Osteoblast (primary cell): Measurements from ENCODE around the gene PRKACA. TPM values are rescaled to one million over a fixed set of nuclear protein-coding genes. Genes with fewer than 3 reads are reported as not detected.

Source experiments
- DNase-seq: peaks from one replicate; pipeline ENCODE4 v3.0.0; 2011; ENCODE audit warnings: low spot score, mixed read lengths; ENCODE audit not compliant: insufficient read length; ENCODE audit errors: missing footprints
- H2AFZ ChIP-seq: 2 replicates; pipeline ENCODE4 v1.6.0; 2011; ENCODE audit warnings: mild to moderate bottlenecking, low read length
- H3K27ac ChIP-seq: 2 replicates; pipeline ENCODE4 v1.5.1; 2011; ENCODE audit warnings: mild to moderate bottlenecking, low read depth, low read length, moderate library complexity
- H3K27me3 ChIP-seq: 2 replicates; pipeline ENCODE4 v1.6.0; 2012; ENCODE audit warnings: mild to moderate bottlenecking, control low read depth, inconsistent platforms, low read length, moderate library complexity; ENCODE audit not compliant: insufficient read depth
- H3K36me3 ChIP-seq: 2 replicates; pipeline ENCODE4 v1.5.1; 2011; ENCODE audit warnings: mild to moderate bottlenecking, low read length, control low read depth, moderate library complexity; ENCODE audit not compliant: insufficient read depth
- H3K4me1 ChIP-seq: 2 replicates; pipeline ENCODE4 v1.5.1; 2011; ENCODE audit warnings: mild to moderate bottlenecking, low read length, control low read depth, moderate library complexity; ENCODE audit not compliant: insufficient read depth
- H3K4me2 ChIP-seq: 2 replicates; pipeline ENCODE4 v1.6.0; 2011; ENCODE audit warnings: mild to moderate bottlenecking, low read length; ENCODE audit not compliant: insufficient read depth
- H3K4me3 ChIP-seq: fragments of 200-600 bp; sonication (generic); 3 replicates; pipeline ENCODE4 v1.5.1; 2012; ENCODE audit warnings: mild to moderate bottlenecking, low read length, inconsistent platforms; ENCODE audit not compliant: insufficient read depth
- H3K79me2 ChIP-seq: 2 replicates; pipeline ENCODE4 v1.6.0; 2012; ENCODE audit warnings: mild to moderate bottlenecking, low read length, control low read depth, inconsistent platforms; ENCODE audit not compliant: insufficient read depth
- H3K9me3 ChIP-seq: 2 replicates; pipeline ENCODE4 v1.5.1; 2011; ENCODE audit warnings: low read depth, low read length, control low read depth
- H4K20me1 ChIP-seq: 2 replicates; pipeline ENCODE4 v1.6.0; 2012; ENCODE audit warnings: mild to moderate bottlenecking, low read length, control low read depth; ENCODE audit not compliant: insufficient read depth
- total RNA-seq: library from RNA; depleted of rRNA; stranded (reverse); fragments of >200 nt; gene quantifications from 2 replicates; pipeline ENCODE4 v1.2.3, GENCODE V29; 2012
- TF ChIP-seq, protein P1 (sequence below): IDR thresholded peaks from 2 replicates; pipeline ENCODE4 v1.5.1; 2011; ENCODE audit warnings: mild to moderate bottlenecking, low read depth, low read length, moderate library complexity; ENCODE audit errors: extremely low read depth

PRKACA gene
- total RNA-seq, 1 donor, result 45.6 TPM

DNA sequence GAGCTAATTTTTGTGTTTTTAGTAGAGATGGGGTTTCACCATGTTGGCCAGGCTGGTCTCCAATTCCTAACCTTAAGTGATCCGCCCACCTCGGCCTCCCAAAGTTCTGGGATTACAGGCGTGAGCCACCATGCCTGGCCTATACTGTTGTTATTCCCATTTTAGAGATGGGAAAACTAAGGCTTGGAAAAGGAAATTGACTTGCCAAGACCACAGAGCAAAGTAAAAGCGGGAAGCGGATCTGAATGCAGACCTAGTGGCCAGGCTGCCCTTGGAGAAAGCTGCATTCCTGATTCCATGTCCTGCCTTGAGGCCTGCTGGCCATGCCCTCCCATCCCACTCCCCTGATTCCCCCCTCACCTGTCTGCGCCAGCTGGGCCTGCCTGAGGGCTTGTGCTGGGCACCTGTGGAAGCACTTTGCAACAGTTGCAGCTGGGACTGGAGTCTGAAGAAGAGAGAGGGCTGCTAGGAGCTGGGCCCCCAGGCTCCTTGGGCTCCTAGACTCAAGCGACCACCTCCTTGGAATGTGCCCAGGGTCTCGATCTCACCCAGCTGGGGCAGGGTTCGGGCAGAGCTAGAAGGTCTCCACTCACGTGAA is 61.4 kb downstream of the PRKACA start:
- H2AFZ ChIP-seq, result no peak overlapping the region
- peaks cover 18% of the 10 kb centered on the region for H3K27me3 ChIP-seq
- no peaks in the 10 kb centered on the region for H3K79me2 ChIP-seq
- H3K4me1 ChIP-seq, result no peaks in the 10 kb centered on the region
- TF ChIP-seq, protein P1, sequence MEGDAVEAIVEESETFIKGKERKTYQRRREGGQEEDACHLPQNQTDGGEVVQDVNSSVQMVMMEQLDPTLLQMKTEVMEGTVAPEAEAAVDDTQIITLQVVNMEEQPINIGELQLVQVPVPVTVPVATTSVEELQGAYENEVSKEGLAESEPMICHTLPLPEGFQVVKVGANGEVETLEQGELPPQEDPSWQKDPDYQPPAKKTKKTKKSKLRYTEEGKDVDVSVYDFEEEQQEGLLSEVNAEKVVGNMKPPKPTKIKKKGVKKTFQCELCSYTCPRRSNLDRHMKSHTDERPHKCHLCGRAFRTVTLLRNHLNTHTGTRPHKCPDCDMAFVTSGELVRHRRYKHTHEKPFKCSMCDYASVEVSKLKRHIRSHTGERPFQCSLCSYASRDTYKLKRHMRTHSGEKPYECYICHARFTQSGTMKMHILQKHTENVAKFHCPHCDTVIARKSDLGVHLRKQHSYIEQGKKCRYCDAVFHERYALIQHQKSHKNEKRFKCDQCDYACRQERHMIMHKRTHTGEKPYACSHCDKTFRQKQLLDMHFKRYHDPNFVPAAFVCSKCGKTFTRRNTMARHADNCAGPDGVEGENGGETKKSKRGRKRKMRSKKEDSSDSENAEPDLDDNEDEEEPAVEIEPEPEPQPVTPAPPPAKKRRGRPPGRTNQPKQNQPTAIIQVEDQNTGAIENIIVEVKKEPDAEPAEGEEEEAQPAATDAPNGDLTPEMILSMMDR, result no peak
- DNase-seq, result peak; percentile 52
- H3K4me2 ChIP-seq, result no peak overlapping the region
- no peaks in the 10 kb centered on the region for H3K9me3 ChIP-seq
- H3K27ac ChIP-seq, result no peak overlapping the region
- H3K36me3 ChIP-seq, result no peaks in the 10 kb centered on the region
- no peaks in the 10 kb centered on the region for H4K20me1 ChIP-seq
- no peak overlapping the region for H3K4me3 ChIP-seq

DNA sequence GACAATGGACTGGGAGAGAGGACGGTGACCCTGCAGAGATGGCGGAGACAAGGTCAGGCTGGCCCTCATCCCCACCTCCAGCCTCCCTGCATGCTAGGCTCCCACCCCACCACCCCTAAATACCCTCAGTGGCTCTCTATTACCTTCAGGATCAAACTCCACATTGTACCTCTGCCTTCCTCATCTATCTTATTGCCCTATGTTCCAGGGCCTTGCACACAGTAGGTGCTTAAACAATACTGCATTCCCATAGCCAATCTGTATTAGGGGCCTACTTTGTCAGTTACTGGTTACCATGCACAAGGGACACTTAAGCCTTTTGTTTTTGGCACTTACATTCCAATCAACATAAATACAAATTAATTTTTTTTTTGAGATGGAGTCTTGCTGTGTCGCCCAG is 62.2 kb downstream of the PRKACA start:
- H3K4me3 ChIP-seq, result no peak overlapping the region
- no peaks in the 10 kb centered on the region for H4K20me1 ChIP-seq
- no peaks in the 10 kb centered on the region for H3K9me3 ChIP-seq
- no peak overlapping the region for H3K4me2 ChIP-seq
- no peaks in the 10 kb centered on the region for H3K4me1 ChIP-seq
- H3K27ac ChIP-seq, result no peak overlapping the region
- H3K27me3 ChIP-seq, result peaks cover 18% of the 10 kb centered on the region
- no peaks in the 10 kb centered on the region for H3K36me3 ChIP-seq
- DNase-seq, result peak; percentile 52
- TF ChIP-seq, protein P1, result no peak
- no peaks in the 10 kb centered on the region for H3K79me2 ChIP-seq
- no peak overlapping the region for H2AFZ ChIP-seq

DNA sequence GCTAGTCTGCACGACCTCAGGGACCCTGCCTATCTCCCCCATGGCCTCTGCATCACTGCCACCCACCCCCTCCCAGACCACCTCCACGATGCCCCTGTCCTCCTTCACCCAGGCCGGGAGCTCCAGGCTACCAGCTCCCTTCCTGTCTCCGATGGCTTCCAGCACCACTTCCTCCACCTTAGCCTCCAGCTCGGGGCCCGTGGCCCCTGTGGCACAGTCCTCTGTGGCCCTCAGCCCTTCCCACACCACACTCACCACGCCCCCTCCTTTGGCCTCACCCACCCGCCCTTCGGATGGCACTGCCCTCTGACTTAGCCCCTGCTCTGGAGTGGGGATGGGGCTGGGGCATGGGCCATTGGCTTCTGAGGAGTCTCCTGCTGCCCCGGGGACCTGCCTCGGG is 62.8 kb downstream of the PRKACA start:
- Histone ChIP-seq H3K4me3 (no peak overlapping the region), H3K4me1 (no peaks in the 10 kb centered on the region), H3K9me3 (no peaks in the 10 kb centered on the region), H3K27me3 (peaks cover 15% of the 10 kb centered on the region), H3K79me2 (no peaks in the 10 kb centered on the region), H2AFZ (no peak overlapping the region), H3K27ac (no peak overlapping the region), H4K20me1 (no peaks in the 10 kb centered on the region), H3K36me3 (no peaks in the 10 kb centered on the region), H3K4me2 (no peak overlapping the region)
- DNase-seq, result peak; percentile 73
- TF ChIP-seq, protein P1, result no peak

DNA sequence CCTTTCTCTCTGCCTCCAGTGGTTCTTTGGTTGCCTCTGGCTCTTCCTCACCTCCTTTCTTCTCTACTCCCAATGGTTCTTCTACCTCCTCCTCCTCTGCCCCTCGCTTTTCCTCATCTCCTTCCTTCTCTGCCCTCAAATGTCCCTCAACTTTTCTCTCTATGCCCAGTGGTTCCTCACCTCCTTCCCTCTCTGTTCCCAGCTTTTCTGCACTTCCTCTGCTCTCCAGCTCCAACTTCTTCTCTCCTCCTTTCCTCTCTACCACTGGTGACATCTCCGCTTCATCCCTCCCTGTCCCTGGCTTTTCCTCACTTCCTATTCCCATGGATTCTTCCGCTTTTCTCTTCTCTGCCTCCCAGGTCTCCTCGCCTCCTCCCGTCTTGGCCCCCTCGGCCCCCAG is 63.5 kb downstream of the PRKACA start:
- TF ChIP-seq, protein P1, result no peak
- no peak overlapping the region for H3K4me3 ChIP-seq
- H3K4me2 ChIP-seq, result no peak overlapping the region
- H3K27me3 ChIP-seq, result peaks cover 13% of the 10 kb centered on the region
- H3K9me3 ChIP-seq, result no peaks in the 10 kb centered on the region
- H4K20me1 ChIP-seq, result no peaks in the 10 kb centered on the region
- H3K4me1 ChIP-seq, result no peaks in the 10 kb centered on the region
- no peaks in the 10 kb centered on the region for H3K79me2 ChIP-seq
- H3K36me3 ChIP-seq, result no peaks in the 10 kb centered on the region
- no peak overlapping the region for H3K27ac ChIP-seq
- DNase-seq, result peak; percentile 43
- H2AFZ ChIP-seq, result no peak overlapping the region
